Measurements from ENCODE around the gene HTRA2.
"Not testable (repeated sequence)": the region's sequence is repeated elsewhere in the genome, so short reads cannot be mapped to it uniquely, and the experiment has no call there.

HTRA2 gene

GRCh38 chr2:74529357-74530238 is at the start of gene HTRA2, which contains the start of gene AUP1:
Gene HTRA2, plus strand, starts transcription at chr2:74529933. Its CDS starts 74 bp downstream, at chr2:74530007.
Gene AUP1, minus strand, starts transcription at chr2:74529706. Its CDS starts 77 bp downstream, at chr2:74529629.
- DNase-seq (ENCODE audit: low spot score) (peak; percentile 96), FAIRE-seq (peak; percentile 87)

GRCh38 chr2:74481431-74481830 is 48.3 kb upstream of the HTRA2 start:
- FAIRE-seq = no peak
- DNase-seq (ENCODE audit: low spot score) = no peak

GRCh38 chr2:74481961-74482800 is 47.6 kb upstream of the HTRA2 start:
- FAIRE-seq (no peak), DNase-seq (ENCODE audit: low spot score) (no peak)

- DNase-seq (ENCODE audit: low spot score) (peak; percentile 87), FAIRE-seq (peak; percentile 44)
Observed at GRCh38 chr2:74482801-74483674, 46.7 kb upstream of the HTRA2 start, which contains the start of the genes CCDC142 and TTC31. Gene CCDC142, minus strand, starts transcription at chr2:74482998. Its CDS starts 161 bp downstream, at chr2:74482837. Gene TTC31, plus strand, starts transcription at chr2:74483081. Its CDS starts 15 bp downstream, at chr2:74483096.

- FAIRE-seq; DNase-seq (ENCODE audit: low spot score): not testable (repeated sequence)
Observed at GRCh38 chr2:74483675-74484164, 46.0 kb upstream of the HTRA2 start.

GRCh38 chr2:74486141-74486540 is 43.6 kb upstream of the HTRA2 start:
- FAIRE-seq = no peak
- DNase-seq (ENCODE audit: low spot score) = no peak

GRCh38 chr2:74488643-74489481 is 40.9 kb upstream of the HTRA2 start:
- FAIRE-seq = no peak
- no peak for DNase-seq (ENCODE audit: low spot score)

GRCh38 chr2:74489906-74490305 is 39.8 kb upstream of the HTRA2 start:
- DNase-seq (ENCODE audit: low spot score) (no peak), FAIRE-seq (no peak)

- FAIRE-seq (no peak), DNase-seq (ENCODE audit: low spot score) (no peak)
Observed at GRCh38 chr2:74491648-74492544, 37.8 kb upstream of the HTRA2 start.

- no peak for DNase-seq (ENCODE audit: low spot score)
- no peak for FAIRE-seq
Observed at GRCh38 chr2:74493546-74493945, 36.2 kb upstream of the HTRA2 start.

- DNase-seq (ENCODE audit: low spot score) (no peak), FAIRE-seq (no peak)
Observed at GRCh38 chr2:74495440-74495839, 34.3 kb upstream of the HTRA2 start.

- FAIRE-seq = no peak
- DNase-seq (ENCODE audit: low spot score) = no peak
Observed at GRCh38 chr2:74496997-74497776, 32.5 kb upstream of the HTRA2 start.

GRCh38 chr2:74497777-74498499 is 31.8 kb upstream of the HTRA2 start:
- no peak for FAIRE-seq

GRCh38 chr2:74498500-74499266 is 31.1 kb upstream of the HTRA2 start:
- DNase-seq (ENCODE audit: low spot score) = no peak
- no peak for FAIRE-seq

More at GRCh38 chr2:74497777-74498499, 31.8 kb upstream of the HTRA2 start:
- no peak for DNase-seq (ENCODE audit: low spot score)

GRCh38 chr2:74499267-74499939 is 30.3 kb upstream of the HTRA2 start, which contains the start of gene LBX2:
Gene LBX2, minus strand, starts transcription at chr2:74499603. Its CDS starts 66 bp downstream, at chr2:74499537.
- no peak for DNase-seq (ENCODE audit: low spot score)
- FAIRE-seq = no peak
